Endothelial cell of umbilical vein (primary cell): Measurements from ENCODE around the gene RAPGEF4.

Experiments
- CTCF ChIP-seq, 2 donors: IDR thresholded peaks; 1 replicate in 1 of 2; 2 replicates in 1 of 2; pipeline ENCODE4 v1.5.1; 2011; ENCODE audit warnings: low read length in 2 of 2, mild to moderate bottlenecking in 2 of 2, moderate library complexity in 2 of 2, control low read depth in 1 of 2, inconsistent platforms in 1 of 2, low read depth in 1 of 2; ENCODE audit not compliant: insufficient read depth in 1 of 2; ENCODE audit errors: extremely low read depth in 1 of 2
- EZH2 ChIP-seq: IDR thresholded peaks from 2 replicates; pipeline ENCODE4 v1.6.1; 2012; ENCODE audit warnings: borderline replicate concordance, low read depth, mild to moderate bottlenecking, moderate library complexity, low read length, inconsistent platforms; ENCODE audit not compliant: severe bottlenecking
- FOS ChIP-seq: IDR thresholded peaks from 2 replicates; pipeline ENCODE4 v1.6.1; 2011; ENCODE audit warnings: mild to moderate bottlenecking, low read length, moderate library complexity, borderline replicate concordance; ENCODE audit not compliant: insufficient read depth
- GATA2 ChIP-seq: IDR thresholded peaks from 2 replicates; pipeline ENCODE4 v1.7.0; 2011; ENCODE audit warnings: low read depth, mild to moderate bottlenecking, moderate library complexity, mixed read lengths, low read length; ENCODE audit not compliant: insufficient read length, insufficient read depth
- MAX ChIP-seq: IDR thresholded peaks from 2 replicates; pipeline ENCODE4 v1.6.1; 2011; ENCODE audit not compliant: insufficient read depth, insufficient read length
- POLR2A ChIP-seq: IDR thresholded peaks from 2 replicates; pipeline ENCODE4 v1.6.1; 2012; ENCODE audit warnings: low read depth, mild to moderate bottlenecking, control low read depth, low read length
- POLR2AphosphoS5 ChIP-seq: IDR thresholded peaks from 2 replicates; pipeline ENCODE4 v1.6.1; 2012; ENCODE audit warnings: low read depth, mild to moderate bottlenecking, control low read depth, low read length, moderate library complexity; ENCODE audit not compliant: insufficient read depth

GRCh38 chr2:172994864-172995263, 259.2 kb downstream of the RAPGEF4 start:
- TF ChIP-seq CTCF (IDR thresholded peaks at IDR 0.05; ENCODE audit: extremely low read depth in 1 of 2, insufficient read depth in 1 of 2, low read depth in 1 of 2, low read length in 2 of 2) (no peak), GATA2 (no peak), POLR2AphosphoS5 (no peak), POLR2A (no peak), EZH2 (no peak), MAX (no peak), FOS (no peak)
